ENCODE data around the gene MINDY3.

Gene MINDY3

GRCh38 chr10:15809450-15809849, 50.9 kb downstream of the MINDY3 start:
- H3K4me3 ChIP-seq (ENCODE audit: low read length): no peak overlapping the region
- TF ChIP-seq, protein P1, sequence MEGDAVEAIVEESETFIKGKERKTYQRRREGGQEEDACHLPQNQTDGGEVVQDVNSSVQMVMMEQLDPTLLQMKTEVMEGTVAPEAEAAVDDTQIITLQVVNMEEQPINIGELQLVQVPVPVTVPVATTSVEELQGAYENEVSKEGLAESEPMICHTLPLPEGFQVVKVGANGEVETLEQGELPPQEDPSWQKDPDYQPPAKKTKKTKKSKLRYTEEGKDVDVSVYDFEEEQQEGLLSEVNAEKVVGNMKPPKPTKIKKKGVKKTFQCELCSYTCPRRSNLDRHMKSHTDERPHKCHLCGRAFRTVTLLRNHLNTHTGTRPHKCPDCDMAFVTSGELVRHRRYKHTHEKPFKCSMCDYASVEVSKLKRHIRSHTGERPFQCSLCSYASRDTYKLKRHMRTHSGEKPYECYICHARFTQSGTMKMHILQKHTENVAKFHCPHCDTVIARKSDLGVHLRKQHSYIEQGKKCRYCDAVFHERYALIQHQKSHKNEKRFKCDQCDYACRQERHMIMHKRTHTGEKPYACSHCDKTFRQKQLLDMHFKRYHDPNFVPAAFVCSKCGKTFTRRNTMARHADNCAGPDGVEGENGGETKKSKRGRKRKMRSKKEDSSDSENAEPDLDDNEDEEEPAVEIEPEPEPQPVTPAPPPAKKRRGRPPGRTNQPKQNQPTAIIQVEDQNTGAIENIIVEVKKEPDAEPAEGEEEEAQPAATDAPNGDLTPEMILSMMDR (conservative IDR thresholded peaks at IDR 0.05; ENCODE audit: low read depth, low read length): no peak

DNA sequence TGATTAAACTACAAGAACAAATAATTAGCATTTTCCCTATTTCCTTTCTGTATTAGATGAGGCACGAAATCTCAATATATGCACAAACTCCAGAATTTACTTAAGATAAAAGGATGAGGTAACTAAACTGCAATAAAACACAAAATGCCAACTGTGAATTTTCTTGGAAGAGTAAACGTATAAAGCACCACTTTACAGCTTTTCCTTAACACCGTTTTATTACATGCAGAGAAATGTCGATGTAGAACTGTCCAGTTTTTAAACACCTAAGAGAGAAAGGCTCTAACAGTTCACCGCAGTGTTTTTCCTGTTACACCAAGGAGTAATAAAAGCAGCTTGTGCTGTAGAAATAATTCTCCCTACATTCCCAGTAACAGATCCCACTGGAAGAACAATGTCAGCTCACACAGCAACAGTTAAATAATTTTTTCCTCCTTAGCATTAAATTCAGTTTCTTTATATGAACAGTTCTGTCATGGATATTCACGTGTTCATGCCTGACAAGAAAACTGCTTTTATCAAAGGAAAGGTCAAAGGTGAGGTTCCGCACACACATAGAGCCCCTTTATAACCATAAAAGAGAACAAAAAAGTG, 52.0 kb downstream of the MINDY3 start:
- TF ChIP-seq, protein P1 (conservative IDR thresholded peaks at IDR 0.05; ENCODE audit: low read depth, low read length): no peak
- no peak for DNase-seq (ENCODE audit: low read depth)
- no peak overlapping the region for H3K4me3 ChIP-seq (ENCODE audit: low read length)

More at GRCh38 chr10:15809450-15809849, 50.9 kb downstream of the MINDY3 start:
- no peak for DNase-seq (ENCODE audit: low read depth)

DNA sequence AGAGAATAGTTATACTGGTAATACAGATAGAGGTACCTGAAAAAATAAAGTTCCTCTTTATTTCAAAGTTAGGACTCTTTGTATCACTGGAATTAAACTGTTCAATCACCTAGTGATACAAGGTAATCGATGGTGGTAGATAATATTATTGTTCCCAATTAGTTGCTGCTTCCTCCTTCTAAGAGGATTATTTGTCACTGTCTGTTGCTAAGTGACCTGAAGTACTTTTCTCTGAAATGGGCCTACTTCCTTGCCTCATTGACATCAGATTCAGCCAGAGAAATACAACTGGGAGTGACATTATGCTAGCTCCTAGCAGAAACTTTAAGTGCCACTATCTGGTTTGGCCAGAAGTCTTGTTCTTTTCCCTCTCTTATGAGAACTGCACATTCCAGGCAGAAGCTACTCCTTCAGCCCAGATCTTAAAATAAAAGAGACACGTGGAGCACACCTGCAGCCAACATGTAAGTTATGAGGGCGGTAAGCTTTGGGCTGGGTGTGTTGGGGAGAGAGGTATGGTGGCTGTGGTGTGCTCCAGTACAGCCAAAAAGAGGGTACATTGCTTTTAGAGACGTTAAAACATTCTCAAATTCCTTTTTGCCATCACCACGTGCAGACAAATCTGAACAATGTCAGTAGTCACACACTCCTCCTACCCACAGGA, 54.8 kb downstream of the MINDY3 start:
- DNase-seq (ENCODE audit: low read depth): no peak
- no peak overlapping the region for H3K4me3 ChIP-seq (ENCODE audit: low read length)
- TF ChIP-seq, protein P1 (conservative IDR thresholded peaks at IDR 0.05; ENCODE audit: low read depth, low read length): no peak

DNA sequence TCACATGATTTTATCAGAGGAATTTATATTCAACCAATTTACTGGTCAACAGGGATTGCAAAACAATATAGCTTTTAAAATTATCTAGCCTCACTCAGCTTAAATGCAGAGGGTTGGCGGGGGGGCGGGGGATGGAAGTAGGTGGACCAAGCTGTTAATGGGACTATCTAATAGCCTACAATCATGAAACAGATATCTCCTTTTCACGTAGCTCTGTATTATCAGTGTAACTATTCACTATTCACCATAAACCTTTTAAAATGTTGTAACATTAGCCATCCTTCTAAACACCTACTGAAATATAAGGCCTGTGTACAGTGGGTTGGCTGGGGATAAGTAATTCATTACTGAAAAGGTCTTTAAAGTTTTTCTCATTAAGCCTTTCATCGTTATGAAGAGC, 56.2 kb downstream of the MINDY3 start:
- TF ChIP-seq, protein P1 (conservative IDR thresholded peaks at IDR 0.05; ENCODE audit: low read depth, low read length): no peak
- no peak for DNase-seq (ENCODE audit: low read depth)

DNA sequence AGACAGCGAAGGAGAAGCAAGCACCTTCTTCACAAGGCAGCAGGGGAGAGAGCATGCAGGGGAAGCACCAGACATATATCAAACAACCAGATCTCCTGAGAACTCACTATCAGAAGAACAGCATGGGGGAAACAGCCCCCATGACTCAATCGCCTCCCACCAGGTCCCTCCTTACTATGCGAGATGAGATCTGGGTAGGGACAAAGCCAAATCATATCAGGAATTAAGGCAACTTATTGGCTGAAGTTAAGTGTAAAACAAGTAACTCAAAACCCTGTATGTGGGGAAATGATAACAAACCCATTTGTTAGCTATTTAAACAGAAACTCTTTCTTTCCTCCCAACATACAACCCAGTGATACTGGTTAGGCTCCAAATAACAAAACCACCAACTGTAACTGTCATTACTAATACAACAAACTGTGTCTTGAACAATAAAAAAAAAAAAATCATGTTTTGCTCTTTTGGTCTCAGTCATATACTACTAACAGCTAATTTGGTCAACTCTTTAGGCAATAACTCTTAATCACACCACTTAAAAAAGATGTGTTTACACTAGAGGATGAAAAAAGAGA, 57.8 kb downstream of the MINDY3 start:
- no peak overlapping the region for H3K4me3 ChIP-seq (ENCODE audit: low read length)
- DNase-seq (ENCODE audit: low read depth): no peak
- TF ChIP-seq, protein P1 (conservative IDR thresholded peaks at IDR 0.05; ENCODE audit: low read depth, low read length): no peak

More for the DNA sequence above, 56.2 kb downstream of the MINDY3 start:
- H3K4me3 ChIP-seq (ENCODE audit: low read length): no peak overlapping the region

DNA sequence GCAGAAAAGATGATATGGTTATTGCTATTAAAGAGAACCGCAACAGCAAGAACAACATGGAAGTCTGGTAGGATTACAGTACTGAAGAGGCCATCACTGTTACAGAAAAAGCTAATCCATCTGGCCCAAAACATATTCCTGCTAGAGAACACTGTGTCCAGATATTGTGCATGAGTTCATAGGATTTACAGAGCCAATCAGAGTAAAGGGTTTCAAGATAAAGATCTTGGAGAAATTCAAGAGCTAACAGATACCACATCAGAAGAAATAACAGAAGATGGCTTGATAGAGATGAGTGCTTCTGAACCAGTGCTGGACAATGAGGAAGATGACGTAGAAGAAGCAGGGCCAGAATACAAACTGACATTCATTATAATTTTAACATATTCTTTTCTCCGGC, 58.7 kb downstream of the MINDY3 start:
- no peak overlapping the region for H3K4me3 ChIP-seq (ENCODE audit: low read length)
- DNase-seq (ENCODE audit: low read depth): no peak
- TF ChIP-seq, protein P1 (conservative IDR thresholded peaks at IDR 0.05; ENCODE audit: low read depth, low read length): no peak

DNA sequence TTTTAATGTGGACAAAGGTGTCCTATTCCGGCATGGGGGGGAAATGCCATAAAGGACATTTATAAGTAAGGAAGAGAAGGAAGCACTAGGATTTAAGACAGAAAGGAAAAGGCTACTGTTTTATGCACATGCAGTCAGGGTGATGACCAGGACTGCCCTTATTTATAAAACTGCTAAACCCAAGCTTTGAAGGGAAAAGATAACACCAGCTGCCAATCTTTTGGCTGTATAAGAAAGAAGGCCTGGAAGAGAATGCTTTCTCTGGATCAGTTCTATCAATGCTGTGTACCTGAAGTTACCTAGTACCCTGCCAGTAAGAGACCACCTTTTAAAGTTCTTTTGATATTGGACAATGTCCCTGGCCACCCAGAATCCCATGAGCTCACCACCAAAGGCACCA, 59.2 kb downstream of the MINDY3 start:
- DNase-seq (ENCODE audit: low read depth): no peak

More for the DNA sequence above, 59.2 kb downstream of the MINDY3 start:
- TF ChIP-seq, protein P1 (conservative IDR thresholded peaks at IDR 0.05; ENCODE audit: low read depth, low read length): no peak
- no peak overlapping the region for H3K4me3 ChIP-seq (ENCODE audit: low read length)

Measured in retinal pigment epithelial cell (primary cell).